ENCODE results near the gene FAM83F.

DNA sequence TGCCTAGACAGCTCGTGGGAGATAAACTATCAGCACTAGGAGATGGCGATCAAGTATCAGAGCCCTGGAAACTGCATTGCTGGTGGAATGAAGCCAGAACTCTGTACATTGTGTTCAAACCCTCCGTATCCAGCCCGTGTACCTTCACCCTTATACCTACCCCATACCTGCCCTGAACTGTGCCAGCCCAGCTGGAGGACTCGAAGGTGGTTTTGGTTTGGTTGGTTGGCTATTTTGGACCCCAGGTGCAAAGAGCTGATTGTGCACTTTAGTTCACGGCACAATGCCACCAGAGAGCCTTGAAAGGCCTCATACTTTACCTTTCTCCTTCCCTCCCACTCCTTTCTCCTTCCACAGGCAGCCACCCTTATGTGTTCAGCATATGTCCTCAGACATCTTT is 16.0 kb downstream of the FAM83F start:
- no peak for TF ChIP-seq POLR2AphosphoS5 (IDR thresholded peaks at IDR 0.05; ENCODE audit: borderline replicate concordance, low read depth, low read length)
- no peak for TF ChIP-seq EZH2 (IDR thresholded peaks at IDR 0.05)

All from SK-N-MC (cell line).